Neural cell (in vitro differentiated cells): ENCODE results near the gene MARK1. TPM values are rescaled to one million over a fixed set of nuclear protein-coding genes. Genes with fewer than 3 reads are reported as not detected.

Source experiments
- H2AFZ ChIP-seq: fragments of 200-600, 300-800 bp; sonication (generic), shearing (Covaris generic); 2 replicates; pipeline ENCODE4 v1.6.0; 2014; ENCODE audit warnings: low read depth, mild to moderate bottlenecking, antibody characterized with exemption, low read length, moderate library complexity
- H3F3A ChIP-seq: fragments of 200-600 bp; shearing (Covaris generic); 2 replicates; pipeline ENCODE4 v1.6.1; 2016; ENCODE audit warnings: mild to moderate bottlenecking, moderate library complexity, mixed read lengths, antibody characterized with exemption, low read length; ENCODE audit not compliant: insufficient read depth, poor library complexity, severe bottlenecking
- H3K27ac ChIP-seq: fragments of 200-600, 300-800 bp; sonication (generic), shearing (Covaris generic); 2 replicates; pipeline ENCODE4 v1.5.1; 2014; ENCODE audit warnings: mild to moderate bottlenecking, low read length, moderate library complexity
- H3K27me3 ChIP-seq: fragments of 300-800, 200-600 bp; sonication (generic), shearing (Covaris generic); 2 replicates; pipeline ENCODE4 v1.6.0; 2014; ENCODE audit warnings: mild to moderate bottlenecking, low read depth, low read length, moderate library complexity; ENCODE audit not compliant: insufficient read depth
- H3K36me3 ChIP-seq: fragments of 300-800, 200-600 bp; sonication (generic), shearing (Covaris generic); 2 replicates; pipeline ENCODE4 v1.5.1; 2014; ENCODE audit warnings: mild to moderate bottlenecking, antibody characterized with exemption, low read length, moderate library complexity; ENCODE audit not compliant: insufficient read depth
- H3K4me2 ChIP-seq: fragments of 300-800, 200-600 bp; sonication (generic), shearing (Covaris generic); 2 replicates; pipeline ENCODE4 v1.6.0; 2014; ENCODE audit warnings: mild to moderate bottlenecking, low read length
- H3K4me3 ChIP-seq: fragments of 300-800, 200-600 bp; sonication (generic), shearing (Covaris generic); 2 replicates; pipeline ENCODE4 v1.5.1; 2014; ENCODE audit warnings: mild to moderate bottlenecking, low read length, moderate library complexity
- H3K79me2 ChIP-seq: fragments of 200-600 bp; shearing (Covaris generic); replicated peaks from 2 replicates; pipeline ENCODE4 v1.6.0; 2014; ENCODE audit warnings: mild to moderate bottlenecking, low read length, moderate library complexity; ENCODE audit not compliant: insufficient read depth
- H3K9ac ChIP-seq: fragments of 300-800, 200-600 bp; sonication (generic), shearing (Covaris generic); 2 replicates; pipeline ENCODE4 v1.6.1; 2016; ENCODE audit warnings: mild to moderate bottlenecking, low read length, mixed read lengths
- H3K9me2 ChIP-seq: fragments of 200-600 bp; shearing (Covaris generic); 2 replicates; pipeline ENCODE4 v1.6.1; 2016; ENCODE audit warnings: mild to moderate bottlenecking, low read length, mixed read lengths; ENCODE audit not compliant: insufficient read depth
- H3K9me3 ChIP-seq: fragments of 200-600, 300-800 bp; sonication (generic), shearing (Covaris generic); 2 replicates; pipeline ENCODE4 v1.6.1; 2016; ENCODE audit warnings: mild to moderate bottlenecking, mixed run types, low read length, moderate library complexity, mixed read lengths
- H4K20me1 ChIP-seq: fragments of 200-600 bp; shearing (Covaris generic); 2 replicates; pipeline ENCODE4 v1.6.1; 2016; ENCODE audit warnings: mild to moderate bottlenecking, mixed run types; ENCODE audit not compliant: insufficient read depth
- EP300 ChIP-seq: fragments of 450-650 bp; conservative IDR thresholded peaks from 2 replicates; pipeline ENCODE4 v1.6.1; 2014; ENCODE audit warnings: antibody characterized with exemption, mild to moderate bottlenecking, moderate library complexity; ENCODE audit not compliant: poor library complexity, severe bottlenecking
- EZH2 ChIP-seq: fragments of 200-600, 300-800 bp; shearing (Covaris generic), sonication (generic); IDR thresholded peaks from 2 replicates; pipeline ENCODE4 v1.6.1; 2014; ENCODE audit warnings: antibody characterized with exemption, low read length, borderline replicate concordance, mild to moderate bottlenecking; ENCODE audit not compliant: insufficient read depth, poor library complexity, severe bottlenecking
- MXI1 ChIP-seq: fragments of 450-650 bp; conservative IDR thresholded peaks from 2 replicates; pipeline ENCODE4 v1.6.1; 2014; ENCODE audit warnings: antibody characterized with exemption, mild to moderate bottlenecking; ENCODE audit not compliant: poor library complexity, severe bottlenecking
- POLR2AphosphoS5 ChIP-seq: IDR thresholded peaks from 2 replicates; pipeline ENCODE4 v1.6.1; 2012
- RAD21 ChIP-seq: fragments of 450-650 bp; conservative IDR thresholded peaks from 2 replicates; pipeline ENCODE4 v1.6.1; 2014; ENCODE audit warnings: antibody characterized with exemption, mild to moderate bottlenecking, moderate library complexity
- SMC3 ChIP-seq: fragments of 450-650 bp; conservative IDR thresholded peaks from 2 replicates; pipeline ENCODE4 v1.6.1; 2014; ENCODE audit warnings: antibody characterized with exemption, mild to moderate bottlenecking, moderate library complexity; ENCODE audit not compliant: poor library complexity
- TAF1 ChIP-seq: IDR thresholded peaks from 2 replicates; pipeline ENCODE4 v1.6.1; 2012; ENCODE audit warnings: low read depth
- polyA plus RNA-seq: library from polyadenylated mRNA; depleted of rRNA; stranded (reverse); fragments of >200 nt; gene quantifications from 2 replicates; pipeline ENCODE4 v1.2.3, GENCODE V29; 2014
- TF ChIP-seq, protein P1 (sequence below): IDR thresholded peaks from 2 replicates; pipeline ENCODE4 v1.6.1; 2012; ENCODE audit warnings: borderline replicate concordance
- TF ChIP-seq, protein P2 (sequence below): fragments of 450-650 bp; IDR thresholded peaks from 2 replicates; pipeline ENCODE4 v1.5.1; 2014; ENCODE audit warnings: antibody characterized with exemption, mild to moderate bottlenecking, moderate library complexity; ENCODE audit not compliant: poor library complexity, severe bottlenecking

The MARK1 gene
- polyA plus RNA-seq, 1 donor from 2014 or later: 38.6 TPM

DNA sequence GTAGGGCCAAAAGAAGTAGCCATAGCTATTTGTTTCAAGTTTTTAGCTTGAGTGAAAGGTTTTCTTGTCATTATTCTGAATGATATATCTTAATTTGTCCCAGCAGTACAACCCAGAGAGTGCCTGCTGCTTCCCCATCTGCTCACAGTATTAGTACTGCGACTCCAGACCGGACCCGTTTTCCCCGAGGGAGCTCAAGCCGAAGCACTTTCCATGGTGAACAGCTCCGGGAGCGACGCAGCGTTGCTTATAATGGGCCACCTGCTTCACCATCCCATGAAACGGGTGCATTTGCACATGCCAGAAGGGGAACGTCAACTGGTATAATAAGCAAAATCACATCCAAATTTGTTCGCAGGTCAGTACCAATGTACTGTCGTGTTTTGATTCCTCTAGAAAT, 125.1 kb downstream of the MARK1 start:
- Histone ChIP-seq H3K36me3 (peaks cover 7% of the 10 kb centered on the region), H3K27me3 (no peaks in the 10 kb centered on the region), H3F3A (no peaks in the 10 kb centered on the region), H3K9me3 (no peaks in the 10 kb centered on the region), H3K9me2 (no peaks in the 10 kb centered on the region), H2AFZ (no peak overlapping the region), H3K4me3 (no peak overlapping the region), H4K20me1 (no peaks in the 10 kb centered on the region), H3K79me2 (no peaks in the 10 kb centered on the region), H3K27ac (no peak overlapping the region), H3K9ac (no peak overlapping the region), H3K4me2 (no peak overlapping the region)
- TF ChIP-seq, protein P1, sequence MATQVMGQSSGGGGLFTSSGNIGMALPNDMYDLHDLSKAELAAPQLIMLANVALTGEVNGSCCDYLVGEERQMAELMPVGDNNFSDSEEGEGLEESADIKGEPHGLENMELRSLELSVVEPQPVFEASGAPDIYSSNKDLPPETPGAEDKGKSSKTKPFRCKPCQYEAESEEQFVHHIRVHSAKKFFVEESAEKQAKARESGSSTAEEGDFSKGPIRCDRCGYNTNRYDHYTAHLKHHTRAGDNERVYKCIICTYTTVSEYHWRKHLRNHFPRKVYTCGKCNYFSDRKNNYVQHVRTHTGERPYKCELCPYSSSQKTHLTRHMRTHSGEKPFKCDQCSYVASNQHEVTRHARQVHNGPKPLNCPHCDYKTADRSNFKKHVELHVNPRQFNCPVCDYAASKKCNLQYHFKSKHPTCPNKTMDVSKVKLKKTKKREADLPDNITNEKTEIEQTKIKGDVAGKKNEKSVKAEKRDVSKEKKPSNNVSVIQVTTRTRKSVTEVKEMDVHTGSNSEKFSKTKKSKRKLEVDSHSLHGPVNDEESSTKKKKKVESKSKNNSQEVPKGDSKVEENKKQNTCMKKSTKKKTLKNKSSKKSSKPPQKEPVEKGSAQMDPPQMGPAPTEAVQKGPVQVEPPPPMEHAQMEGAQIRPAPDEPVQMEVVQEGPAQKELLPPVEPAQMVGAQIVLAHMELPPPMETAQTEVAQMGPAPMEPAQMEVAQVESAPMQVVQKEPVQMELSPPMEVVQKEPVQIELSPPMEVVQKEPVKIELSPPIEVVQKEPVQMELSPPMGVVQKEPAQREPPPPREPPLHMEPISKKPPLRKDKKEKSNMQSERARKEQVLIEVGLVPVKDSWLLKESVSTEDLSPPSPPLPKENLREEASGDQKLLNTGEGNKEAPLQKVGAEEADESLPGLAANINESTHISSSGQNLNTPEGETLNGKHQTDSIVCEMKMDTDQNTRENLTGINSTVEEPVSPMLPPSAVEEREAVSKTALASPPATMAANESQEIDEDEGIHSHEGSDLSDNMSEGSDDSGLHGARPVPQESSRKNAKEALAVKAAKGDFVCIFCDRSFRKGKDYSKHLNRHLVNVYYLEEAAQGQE: no peak

DNA sequence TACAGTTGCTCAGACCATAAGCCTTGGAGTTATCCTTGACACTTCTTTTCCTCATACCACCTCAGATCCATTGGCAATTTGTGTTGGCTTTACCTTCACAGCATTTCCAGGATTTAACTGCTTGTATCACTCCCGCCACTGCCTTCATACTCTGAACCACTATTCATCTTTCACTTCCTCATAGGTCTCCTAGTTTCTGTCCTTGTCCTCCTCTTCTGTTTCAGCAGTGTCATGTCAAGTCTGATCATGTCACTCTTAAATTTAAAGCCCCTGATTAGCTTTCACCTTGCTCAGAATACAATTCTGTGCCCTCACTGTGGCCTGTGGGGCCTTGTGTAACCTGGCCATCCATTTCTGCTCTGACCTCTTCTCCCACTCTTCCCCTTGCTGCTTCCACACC, 127.6 kb downstream of the MARK1 start:
- H3K27ac ChIP-seq: no peak overlapping the region
- H3K9me2 ChIP-seq: no peaks in the 10 kb centered on the region
- H3K27me3 ChIP-seq: no peaks in the 10 kb centered on the region
- no peaks in the 10 kb centered on the region for H3F3A ChIP-seq
- no peak overlapping the region for H2AFZ ChIP-seq
- TF ChIP-seq, protein P2, sequence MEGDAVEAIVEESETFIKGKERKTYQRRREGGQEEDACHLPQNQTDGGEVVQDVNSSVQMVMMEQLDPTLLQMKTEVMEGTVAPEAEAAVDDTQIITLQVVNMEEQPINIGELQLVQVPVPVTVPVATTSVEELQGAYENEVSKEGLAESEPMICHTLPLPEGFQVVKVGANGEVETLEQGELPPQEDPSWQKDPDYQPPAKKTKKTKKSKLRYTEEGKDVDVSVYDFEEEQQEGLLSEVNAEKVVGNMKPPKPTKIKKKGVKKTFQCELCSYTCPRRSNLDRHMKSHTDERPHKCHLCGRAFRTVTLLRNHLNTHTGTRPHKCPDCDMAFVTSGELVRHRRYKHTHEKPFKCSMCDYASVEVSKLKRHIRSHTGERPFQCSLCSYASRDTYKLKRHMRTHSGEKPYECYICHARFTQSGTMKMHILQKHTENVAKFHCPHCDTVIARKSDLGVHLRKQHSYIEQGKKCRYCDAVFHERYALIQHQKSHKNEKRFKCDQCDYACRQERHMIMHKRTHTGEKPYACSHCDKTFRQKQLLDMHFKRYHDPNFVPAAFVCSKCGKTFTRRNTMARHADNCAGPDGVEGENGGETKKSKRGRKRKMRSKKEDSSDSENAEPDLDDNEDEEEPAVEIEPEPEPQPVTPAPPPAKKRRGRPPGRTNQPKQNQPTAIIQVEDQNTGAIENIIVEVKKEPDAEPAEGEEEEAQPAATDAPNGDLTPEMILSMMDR: no peak
- no peak for TF ChIP-seq EZH2
- TF ChIP-seq, protein P1: no peak
- TF ChIP-seq MXI1: no peak
- TF ChIP-seq EP300: no peak
- no peak for TF ChIP-seq SMC3
- no peak for TF ChIP-seq TAF1
- TF ChIP-seq RAD21: no peak
- no peak for TF ChIP-seq POLR2AphosphoS5
- H3K9me3 ChIP-seq: no peaks in the 10 kb centered on the region
- no peak overlapping the region for H3K4me2 ChIP-seq
- no peaks in the 10 kb centered on the region for H3K79me2 ChIP-seq
- H3K36me3 ChIP-seq: peaks cover 7% of the 10 kb centered on the region
- H3K9ac ChIP-seq: no peak overlapping the region
- no peak overlapping the region for H3K4me3 ChIP-seq
- no peaks in the 10 kb centered on the region for H4K20me1 ChIP-seq
